Spleen (tissue), 11 donors: Measurements from ENCODE around the gene APEX1. TPM values are rescaled to one million over a fixed set of nuclear protein-coding genes. Genes with fewer than 3 reads are reported as not detected.
"Not testable (repeated sequence)": the region's sequence is repeated elsewhere in the genome, so short reads cannot be mapped to it uniquely, and the experiment has no call there.

Experiments
- DNase-seq: peaks from one replicate; pipeline ENCODE4 v3.0.0-alpha.2; 2020
- H3K27ac ChIP-seq, 8 donors: fragments of 200-600 bp; sonication (generic) in 7 of 8; 1 replicate in 4 of 8; 2 replicates in 4 of 8; pipeline versions ENCODE4 v1.5.0 to v1.8.0; 2016 to 2021; ENCODE audit warnings: inconsistent platforms in 4 of 8, mild to moderate bottlenecking in 4 of 8, moderate library complexity in 1 of 8
- H3K27me3 ChIP-seq, 7 donors: fragments of 200-600 bp; sonication (generic) in 6 of 7; replicated peaks in 1 of 7; 1 replicate in 4 of 7; 2 replicates in 3 of 7; pipeline versions ENCODE4 v1.5.0 to v1.8.0; 2016 to 2021; ENCODE audit warnings: inconsistent platforms in 3 of 7, mild to moderate bottlenecking in 1 of 7
- H3K36me3 ChIP-seq, 6 donors: fragments of 200-600 bp; sonication (generic) in 5 of 6; 1 replicate in 4 of 6; 2 replicates in 2 of 6; pipeline versions ENCODE4 v1.5.0 to v1.8.0; 2016 to 2021; ENCODE audit warnings: inconsistent platforms in 2 of 6
- H3K4me1 ChIP-seq, 6 donors: fragments of 200-600 bp; sonication (generic) in 5 of 6; 1 replicate in 3 of 6; 2 replicates in 3 of 6; pipeline versions ENCODE4 v1.5.0 to v1.8.0; 2016 to 2021; ENCODE audit warnings: inconsistent platforms in 3 of 6
- H3K4me3 ChIP-seq, 8 donors: fragments of 200-600 bp; sonication (generic) in 7 of 8; 1 replicate in 4 of 8; 2 replicates in 4 of 8; pipeline versions ENCODE4 v1.5.0 to v1.8.0; 2016 to 2021; ENCODE audit warnings: inconsistent platforms in 4 of 8, mild to moderate bottlenecking in 4 of 8, moderate library complexity in 2 of 8
- H3K9me3 ChIP-seq, 8 donors: fragments of 200-600 bp; sonication (generic) in 7 of 8; 1 replicate in 4 of 8; 2 replicates in 4 of 8; pipeline versions ENCODE4 v1.5.0 to v1.8.0; 2016 to 2021; ENCODE audit warnings: inconsistent platforms in 4 of 8
- CTCF ChIP-seq, 11 experiments: fragments of 200-600 bp in 7 of 11; fragments of 450-650 bp in 4 of 11; sonication (generic) in 4 of 11; IDR thresholded peaks in 8 of 11; conservative IDR thresholded peaks in 3 of 11; 1 replicate in 7 of 11; 2 replicates in 4 of 11; pipeline versions ENCODE4 v1.4.0 to v1.8.0; 2016 to 2021; ENCODE audit warnings: antibody characterized with exemption in 11 of 11, inconsistent platforms in 4 of 11, mild to moderate bottlenecking in 1 of 11
- POLR2A ChIP-seq, 3 donors: fragments of 450-650 bp; IDR thresholded peaks; one replicate each; pipeline ENCODE4 v1.5.1; 2017; ENCODE audit warnings: antibody characterized with exemption in 3 of 3, mild to moderate bottlenecking in 1 of 3
- POLR2AphosphoS5 ChIP-seq, 3 donors: sonication (generic); formaldehyde crosslinking; IDR thresholded peaks; one replicate each; pipeline ENCODE4 v1.5.1; 2017; ENCODE audit warnings: antibody characterized with exemption in 3 of 3
- WGBS, 5 donors: extraction: QIAGEN DNeasy Blood & Tissue Kit in 3 of 5; methylation state at CpG; one replicate each; pipeline versions ENCODE4 v1.1.5 to v1.1.7; 2013 to 2018; 5-methylcytosine and 5-hydroxymethylcytosine counted together
- intact Hi-C: fragments of 100-400 bp; cut with DNase I; formaldehyde crosslinking; loops from one replicate; pipeline ENCODE4 v1.15.0; 2023; ENCODE audit warnings: low total_unique reads
- polyA plus RNA-seq, 3 donors: library from polyadenylated mRNA; stranded (reverse); fragments of 200-250 nt; gene quantifications; one replicate each; pipeline ENCODE4 v1.2.1, GENCODE V29; 2013
- total RNA-seq, 7 donors: library from RNA; depleted of rRNA in 3 of 7; stranded (reverse); fragments of >200 nt in 3 of 7; fragmentation: NEBNext Ultra II Directional in 4 of 7; extraction: Animal tissue kit (Norgen Biotek cat#: 25700) in 4 of 7; gene quantifications; one replicate each; pipeline versions ENCODE4 v1.1.0 to v1.2.1, GENCODE V29; 2016 to 2021
- donor health status: healthy with polysubstance abuse.
- donor health status: DM: no; HTN: no; CAD: no; lungs with moderate emphysema.
- donor health status: DM: no; HTN: no; CAD: no.
- donor health status: Bipolar disorder and iron deficiency.
- donor health status: healthy.
- donor health status: DM: no; HTN: no; CAD: no.
- donor health status: DM: yes; HTN: yes; CAD: no.

APEX1 gene
- total and polyA plus RNA-seq, 10 donors, result 89.4 to 153 (median 115) TPM

GRCh38 chr14:20441461-20441860 lies 13.6 kb upstream of the APEX1 start:
- peaks cover 0 to 20% (median 10%) of the 10 kb centered on the region in 6 donors for H3K36me3 ChIP-seq
- peak overlapping the region; percentile 15 to 76 (median 69) for H3K27ac ChIP-seq
- DNase-seq, result no peak
- intact Hi-C loops, result no loop called here
- H3K27me3 ChIP-seq, result no peaks in the 10 kb centered on the region
- TF ChIP-seq POLR2A (IDR thresholded peaks at IDR 0.05), result no peak
- H3K4me3 ChIP-seq, result no peak overlapping the region
- WGBS, 5 donors, result 51 to 68% (median 63%) methylated on average over 2 of the region's 2 CpGs
- H3K4me1 ChIP-seq, result peaks cover 15 to 59% (median 32%) of the 10 kb centered on the region in 6 donors
- H3K9me3 ChIP-seq, result no peaks in the 10 kb centered on the region

GRCh38 chr14:20443650-20444049 lies 11.4 kb upstream of the APEX1 start:
- peaks cover 0 to 42% (median 32%) of the 10 kb centered on the region in 6 donors for H3K36me3 ChIP-seq
- intact Hi-C loops, DNase-seq, H3K4me3 ChIP-seq, H3K9me3 ChIP-seq, H3K27me3 ChIP-seq: not testable (repeated sequence)
- 59 to 95% (median 83%) methylated on average over 2 to 4 of the region's 4 CpGs for WGBS, 5 donors
- H3K4me1 ChIP-seq, result peaks cover 15 to 39% (median 23%) of the 10 kb centered on the region in 6 donors
- peak overlapping the region in 1 of 8 donors; percentile 4 for H3K27ac ChIP-seq

DNA sequence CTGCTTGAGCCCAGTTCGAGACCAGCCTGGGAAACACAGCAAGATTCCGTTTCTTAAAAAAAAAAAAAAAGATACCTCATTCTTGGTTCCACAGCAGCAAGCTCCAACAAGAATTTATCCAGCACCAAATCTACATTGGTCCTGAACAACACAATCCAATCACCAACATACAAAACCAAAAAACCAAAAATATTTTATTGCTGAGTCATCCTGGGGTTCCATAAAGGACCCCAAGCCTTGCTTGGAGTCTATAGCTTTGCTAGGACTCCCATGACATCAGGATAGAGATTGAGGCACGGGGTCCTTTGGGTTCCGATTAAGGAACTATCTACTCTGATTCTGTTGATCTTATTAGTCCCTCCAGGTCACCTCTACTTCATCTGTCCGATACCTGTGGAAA lies 8.1 kb upstream of the APEX1 start:
- Histone ChIP-seq H3K27ac (peak overlapping the region in 2 of 8 donors; percentile 22 to 25), H3K9me3 (no peaks in the 10 kb centered on the region), H3K36me3 (peaks cover under 1 to 74% (median 65%) of the 10 kb centered on the region in 6 donors), H3K4me3 (no peak overlapping the region), H3K4me1 (peaks cover 0 to 9% (median 4%) of the 10 kb centered on the region in 6 donors), H3K27me3 (no peaks in the 10 kb centered on the region)
- TF ChIP-seq CTCF (IDR thresholded peaks at IDR 0.05 in 8 of 11, conservative IDR thresholded peaks at IDR 0.05 in 3 of 11), result no peak
- TF ChIP-seq POLR2A (IDR thresholded peaks at IDR 0.05), result no peak
- TF ChIP-seq POLR2AphosphoS5 (IDR thresholded peaks at IDR 0.05), result no peak
- WGBS, 5 donors, result 97 to 98% (median 98%) methylated on average over 5 of the region's 5 CpGs
- DNase-seq, result no peak
- intact Hi-C loops, result no loop called here

DNA sequence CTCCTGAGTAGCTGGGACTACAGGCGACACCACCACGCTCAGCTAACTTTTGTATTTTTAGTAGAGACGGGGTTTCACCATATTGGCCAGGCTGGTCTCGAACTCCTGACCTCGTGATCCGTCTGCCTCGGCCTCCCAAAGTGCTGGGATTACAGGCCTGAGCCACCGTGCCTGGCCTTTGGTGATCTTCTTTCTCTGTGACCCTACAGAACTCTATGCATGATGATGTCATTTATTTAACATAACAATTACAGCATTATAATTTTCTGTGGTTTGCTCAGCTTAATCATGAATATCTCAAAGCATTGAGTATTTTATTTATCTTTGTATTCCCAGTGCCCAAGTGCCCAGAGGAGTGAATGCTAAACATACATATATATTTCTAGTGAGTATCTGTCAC lies 2.2 kb upstream of the APEX1 start:
- H3K27me3 ChIP-seq, intact Hi-C loops, H3K4me3 ChIP-seq, DNase-seq, H3K9me3 ChIP-seq: not testable (repeated sequence)
- peak overlapping the region in 1 of 8 donors; percentile 96 for H3K27ac ChIP-seq
- H3K4me1 ChIP-seq, result peaks cover 29 to 52% (median 41%) of the 10 kb centered on the region in 6 donors
- 90 to 96% (median 94%) methylated on average over 8 of the region's 8 CpGs for WGBS, 5 donors
- peaks cover 4 to 72% (median 63%) of the 10 kb centered on the region in 6 donors for H3K36me3 ChIP-seq

GRCh38 chr14:20455355-20456300 lies 602 bp downstream of the APEX1 start:
- DNase-seq, result peak; percentile 83
- WGBS, 5 donors, result 0 to 1% (median 1%) methylated on average over 39 of the region's 39 CpGs

More at GRCh38 chr14:20455355-20456300, 602 bp downstream of the APEX1 start:
- peak overlapping the region; percentile 89 to 97 (median 94) for H3K27ac ChIP-seq
- H3K4me3 ChIP-seq, result peak overlapping the region; percentile 74 to 98 (median 88)
- TF ChIP-seq POLR2AphosphoS5 (IDR thresholded peaks at IDR 0.05) (no peak), CTCF (IDR thresholded peaks at IDR 0.05 in 8 of 11, conservative IDR thresholded peaks at IDR 0.05 in 3 of 11) (no peak), POLR2A (IDR thresholded peaks at IDR 0.05) (no peak)
- H3K36me3 ChIP-seq, result peaks cover 7 to 68% (median 56%) of the 10 kb centered on the region in 6 donors
- intact Hi-C loops, result no loop called here
- H3K9me3 ChIP-seq, result no peaks in the 10 kb centered on the region
- H3K4me1 ChIP-seq, result peaks cover 44 to 80% (median 68%) of the 10 kb centered on the region in 6 donors
- H3K27me3 ChIP-seq, result no peaks in the 10 kb centered on the region
